Neural cell (in vitro differentiated cells): ENCODE results near the gene IWS1. TPM values are rescaled to one million over a fixed set of nuclear protein-coding genes. Genes with fewer than 3 reads are reported as not detected.

Experiments used
- H2AFZ ChIP-seq: fragments of 200-600, 300-800 bp; sonication (generic), shearing (Covaris generic); 2 replicates; pipeline ENCODE4 v1.6.0; 2014; ENCODE audit warnings: low read depth, mild to moderate bottlenecking, antibody characterized with exemption, low read length, moderate library complexity
- H3F3A ChIP-seq: fragments of 200-600 bp; shearing (Covaris generic); 2 replicates; pipeline ENCODE4 v1.6.1; 2016; ENCODE audit warnings: mild to moderate bottlenecking, moderate library complexity, mixed read lengths, antibody characterized with exemption, low read length; ENCODE audit not compliant: insufficient read depth, poor library complexity, severe bottlenecking
- H3K27ac ChIP-seq: fragments of 200-600, 300-800 bp; sonication (generic), shearing (Covaris generic); 2 replicates; pipeline ENCODE4 v1.5.1; 2014; ENCODE audit warnings: mild to moderate bottlenecking, low read length, moderate library complexity
- H3K27me3 ChIP-seq: fragments of 300-800, 200-600 bp; sonication (generic), shearing (Covaris generic); 2 replicates; pipeline ENCODE4 v1.6.0; 2014; ENCODE audit warnings: mild to moderate bottlenecking, low read depth, low read length, moderate library complexity; ENCODE audit not compliant: insufficient read depth
- H3K36me3 ChIP-seq: fragments of 300-800, 200-600 bp; sonication (generic), shearing (Covaris generic); 2 replicates; pipeline ENCODE4 v1.5.1; 2014; ENCODE audit warnings: mild to moderate bottlenecking, antibody characterized with exemption, low read length, moderate library complexity; ENCODE audit not compliant: insufficient read depth
- H3K4me2 ChIP-seq: fragments of 300-800, 200-600 bp; sonication (generic), shearing (Covaris generic); 2 replicates; pipeline ENCODE4 v1.6.0; 2014; ENCODE audit warnings: mild to moderate bottlenecking, low read length
- H3K4me3 ChIP-seq: fragments of 300-800, 200-600 bp; sonication (generic), shearing (Covaris generic); 2 replicates; pipeline ENCODE4 v1.5.1; 2014; ENCODE audit warnings: mild to moderate bottlenecking, low read length, moderate library complexity
- H3K79me2 ChIP-seq: fragments of 200-600 bp; shearing (Covaris generic); replicated peaks from 2 replicates; pipeline ENCODE4 v1.6.0; 2014; ENCODE audit warnings: mild to moderate bottlenecking, low read length, moderate library complexity; ENCODE audit not compliant: insufficient read depth
- H3K9ac ChIP-seq: fragments of 300-800, 200-600 bp; sonication (generic), shearing (Covaris generic); 2 replicates; pipeline ENCODE4 v1.6.1; 2016; ENCODE audit warnings: mild to moderate bottlenecking, low read length, mixed read lengths
- H3K9me2 ChIP-seq: fragments of 200-600 bp; shearing (Covaris generic); 2 replicates; pipeline ENCODE4 v1.6.1; 2016; ENCODE audit warnings: mild to moderate bottlenecking, low read length, mixed read lengths; ENCODE audit not compliant: insufficient read depth
- H3K9me3 ChIP-seq: fragments of 200-600, 300-800 bp; sonication (generic), shearing (Covaris generic); 2 replicates; pipeline ENCODE4 v1.6.1; 2016; ENCODE audit warnings: mild to moderate bottlenecking, mixed run types, low read length, moderate library complexity, mixed read lengths
- H4K20me1 ChIP-seq: fragments of 200-600 bp; shearing (Covaris generic); 2 replicates; pipeline ENCODE4 v1.6.1; 2016; ENCODE audit warnings: mild to moderate bottlenecking, mixed run types; ENCODE audit not compliant: insufficient read depth
- CTCF ChIP-seq: fragments of 450-650 bp; IDR thresholded peaks from 2 replicates; pipeline ENCODE4 v1.5.1; 2014; ENCODE audit warnings: antibody characterized with exemption, mild to moderate bottlenecking, moderate library complexity; ENCODE audit not compliant: poor library complexity, severe bottlenecking
- EP300 ChIP-seq: fragments of 450-650 bp; conservative IDR thresholded peaks from 2 replicates; pipeline ENCODE4 v1.6.1; 2014; ENCODE audit warnings: antibody characterized with exemption, mild to moderate bottlenecking, moderate library complexity; ENCODE audit not compliant: poor library complexity, severe bottlenecking
- EZH2 ChIP-seq: fragments of 200-600, 300-800 bp; shearing (Covaris generic), sonication (generic); IDR thresholded peaks from 2 replicates; pipeline ENCODE4 v1.6.1; 2014; ENCODE audit warnings: antibody characterized with exemption, low read length, borderline replicate concordance, mild to moderate bottlenecking; ENCODE audit not compliant: insufficient read depth, poor library complexity, severe bottlenecking
- MXI1 ChIP-seq: fragments of 450-650 bp; conservative IDR thresholded peaks from 2 replicates; pipeline ENCODE4 v1.6.1; 2014; ENCODE audit warnings: antibody characterized with exemption, mild to moderate bottlenecking; ENCODE audit not compliant: poor library complexity, severe bottlenecking
- POLR2AphosphoS5 ChIP-seq: IDR thresholded peaks from 2 replicates; pipeline ENCODE4 v1.6.1; 2012
- REST ChIP-seq: IDR thresholded peaks from 2 replicates; pipeline ENCODE4 v1.6.1; 2012; ENCODE audit warnings: borderline replicate concordance
- SMC3 ChIP-seq: fragments of 450-650 bp; conservative IDR thresholded peaks from 2 replicates; pipeline ENCODE4 v1.6.1; 2014; ENCODE audit warnings: antibody characterized with exemption, mild to moderate bottlenecking, moderate library complexity; ENCODE audit not compliant: poor library complexity
- TAF1 ChIP-seq: IDR thresholded peaks from 2 replicates; pipeline ENCODE4 v1.6.1; 2012; ENCODE audit warnings: low read depth
- polyA plus RNA-seq: library from polyadenylated mRNA; depleted of rRNA; stranded (reverse); fragments of >200 nt; gene quantifications from 2 replicates; pipeline ENCODE4 v1.2.3, GENCODE V29; 2014

Gene IWS1
- polyA plus RNA-seq, 1 donor from 2014 or later: 49.3 TPM

- no peaks in the 10 kb centered on the region for H3K79me2 ChIP-seq
- H3K4me3 ChIP-seq: no peak overlapping the region
- peaks cover 8% of the 10 kb centered on the region for H3K36me3 ChIP-seq
- no peak overlapping the region for H3K27ac ChIP-seq
- no peak overlapping the region for H3K4me2 ChIP-seq
- H3K9ac ChIP-seq: no peak overlapping the region
- H3F3A ChIP-seq: no peaks in the 10 kb centered on the region
- H4K20me1 ChIP-seq: no peaks in the 10 kb centered on the region
- TF ChIP-seq EZH2 (no peak), REST (no peak), SMC3 (no peak), TAF1 (no peak)
- H3K9me2 ChIP-seq: no peaks in the 10 kb centered on the region
- H2AFZ ChIP-seq: no peak overlapping the region
- no peaks in the 10 kb centered on the region for H3K9me3 ChIP-seq
- no peaks in the 10 kb centered on the region for H3K27me3 ChIP-seq
These were observed 44.3 kb downstream of the IWS1 start for GRCh38 chr2:127482031-127482430.

- H3K4me3 ChIP-seq: no peak overlapping the region
- H3K9me3 ChIP-seq: no peaks in the 10 kb centered on the region
These were observed 46.2 kb downstream of the IWS1 start for GRCh38 chr2:127479866-127480743.

More at GRCh38 chr2:127479866-127480743, 46.2 kb downstream of the IWS1 start:
- H3F3A ChIP-seq: no peaks in the 10 kb centered on the region
- H3K27ac ChIP-seq: no peak overlapping the region
- H3K79me2 ChIP-seq: no peaks in the 10 kb centered on the region
- no peak for TF ChIP-seq EP300
- no peak for TF ChIP-seq MXI1
- no peak for TF ChIP-seq REST
- TF ChIP-seq EZH2: no peak
- no peak for TF ChIP-seq CTCF
- TF ChIP-seq POLR2AphosphoS5: no peak
- H3K36me3 ChIP-seq: no peaks in the 10 kb centered on the region
- no peaks in the 10 kb centered on the region for H3K27me3 ChIP-seq
- no peak overlapping the region for H2AFZ ChIP-seq
- H3K9me2 ChIP-seq: no peaks in the 10 kb centered on the region
- no peak overlapping the region for H3K4me2 ChIP-seq
- H3K9ac ChIP-seq: no peak overlapping the region
- H4K20me1 ChIP-seq: no peaks in the 10 kb centered on the region
